Kidney (tissue), 14 donors: ENCODE data around the gene RGS6. TPM values are rescaled to one million over a fixed set of nuclear protein-coding genes. Genes with fewer than 3 reads are reported as not detected.

ENCODE experiments used
- DNase-seq, 5 donors: peaks; one replicate each; pipeline ENCODE4 v3.0.0-alpha.2; 2013 to 2020
- FAIRE-seq: peaks from 2 replicates; lab custom pipeline; 2012; peaks lifted over from hg19 to GRCh38; lab: Jason Lieb, UNC
- H3K27ac ChIP-seq, 2 donors: one replicate each; pipeline ENCODE4 v1.7.0; 2013; ENCODE audit warnings: low read depth in 2 of 2, low read length in 2 of 2, inconsistent platforms in 1 of 2
- H3K27me3 ChIP-seq: one replicate; pipeline ENCODE4 v1.7.1; 2013; ENCODE audit warnings: low read length, inconsistent platforms; ENCODE audit not compliant: control insufficient read depth, insufficient read depth
- H3K36me3 ChIP-seq, 3 donors: one replicate each; pipeline versions ENCODE4 v1.7.0 to v1.7.1; 2013; ENCODE audit warnings: low read length in 3 of 3, control low read depth in 1 of 3, inconsistent platforms in 1 of 3; ENCODE audit not compliant: insufficient read depth in 3 of 3, control insufficient read depth in 2 of 3
- H3K4me1 ChIP-seq, 3 donors: one replicate each; pipeline versions ENCODE4 v1.7.0 to v1.7.1; 2013; ENCODE audit warnings: low read length in 3 of 3, inconsistent platforms in 1 of 3, low read depth in 1 of 3; ENCODE audit not compliant: control insufficient read depth in 2 of 3, insufficient read depth in 2 of 3
- H3K4me3 ChIP-seq, 3 donors: one replicate each; pipeline versions ENCODE4 v1.7.0 to v1.8.1; 2013; ENCODE audit warnings: low read length in 3 of 3, control low read depth in 1 of 3, inconsistent platforms in 1 of 3
- H3K9ac ChIP-seq, 3 donors: one replicate each; pipeline versions ENCODE4 v1.7.0 to v1.7.1; 2013; ENCODE audit warnings: low read length in 3 of 3, control low read depth in 1 of 3, inconsistent platforms in 1 of 3
- H3K9me3 ChIP-seq, 3 donors: one replicate each; pipeline versions ENCODE4 v1.7.0 to v1.7.1; 2013; ENCODE audit warnings: low read length in 3 of 3, control low read depth in 1 of 3, inconsistent platforms in 1 of 3; ENCODE audit not compliant: control insufficient read depth in 2 of 3, insufficient read depth in 1 of 3
- CTCF ChIP-seq: IDR thresholded peaks from 3 replicates; pipeline ENCODE4 v1.5.1; 2012; ENCODE audit warnings: mild to moderate bottlenecking, moderate library complexity, borderline replicate concordance; ENCODE audit not compliant: insufficient read depth; ENCODE audit errors: extremely low read depth
- intact Hi-C: fragments of 100-400 bp; cut with DNase I; formaldehyde crosslinking; loops from one replicate; pipeline ENCODE4 v1.11.1; 2022
- polyA plus RNA-seq: library from polyadenylated mRNA; stranded (reverse); fragments of 350-450 nt; fragmentation: Illumina TruSeq; extraction: RNeasy Lipid Tissue Mini Kit (QIAGEN cat#74804); gene quantifications from one replicate; pipeline ENCODE4 v1.2.3, GENCODE V29; 2014; ENCODE audit warnings: low read depth, low replicate concordance; ENCODE audit not compliant: insufficient read depth
- total RNA-seq: library from RNA; stranded (reverse); fragmentation: NEBNext Ultra II Directional; extraction: Animal tissue kit (Norgen Biotek cat#: 25700); gene quantifications from one replicate; pipeline ENCODE4 v1.2.1, GENCODE V29; 2021
- donor health status: control.
- donor health status: control.
- donor health status: control.
- donor health status: control.
- donor health status: control.
- donor health status: DM: yes; HTN: yes; CAD: no.
- donor health status: Normal renal cell carcinoma (clear cell type).

Gene RGS6
- total and polyA plus RNA-seq, 2 donors from 2014 or later: 1.1 to 1.4 TPM

- DNase-seq (no peak), FAIRE-seq (no peak)
- TF ChIP-seq CTCF: no peak
- H3K4me3 ChIP-seq: no peak overlapping the region
- H3K27ac ChIP-seq: no peak overlapping the region
- H3K4me1 ChIP-seq: no peaks in the 10 kb centered on the region
- no peaks in the 10 kb centered on the region for H3K36me3 ChIP-seq
- H3K9me3 ChIP-seq: no peaks in the 10 kb centered on the region
- H3K9ac ChIP-seq: no peak overlapping the region
- no peaks in the 10 kb centered on the region for H3K27me3 ChIP-seq
- intact Hi-C loops: no loop called here
These were observed 620.9 kb downstream of the RGS6 start for GRCh38 chr14:72553161-72553560.

DNA sequence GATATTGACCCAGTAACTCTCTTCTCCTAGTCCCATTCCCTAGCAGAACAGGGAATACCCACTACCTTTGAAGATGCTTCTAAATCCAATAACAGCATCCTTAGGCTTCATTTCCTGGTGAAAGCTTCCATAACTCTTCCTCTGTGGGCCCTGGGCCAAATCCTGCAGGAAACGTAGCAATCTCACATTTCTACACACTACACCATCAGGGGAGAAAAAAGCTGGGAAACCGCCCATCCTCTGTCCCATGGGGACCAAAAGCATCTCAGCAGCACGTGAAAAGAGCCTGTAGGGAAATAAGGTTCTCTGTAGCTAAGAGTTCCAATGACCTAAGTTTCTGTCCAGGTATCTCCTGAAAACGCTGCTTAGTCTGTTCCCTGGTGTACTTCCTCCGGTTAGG lies 621.4 kb downstream of the RGS6 start:
- Histone ChIP-seq H3K27ac (no peak overlapping the region), H3K9me3 (no peaks in the 10 kb centered on the region), H3K27me3 (no peaks in the 10 kb centered on the region), H3K9ac (no peak overlapping the region), H3K4me3 (no peak overlapping the region), H3K36me3 (no peaks in the 10 kb centered on the region), H3K4me1 (no peaks in the 10 kb centered on the region)
- TF ChIP-seq CTCF: no peak
- FAIRE-seq: no peak
- no peak for DNase-seq
- intact Hi-C loops: no loop called here

DNA sequence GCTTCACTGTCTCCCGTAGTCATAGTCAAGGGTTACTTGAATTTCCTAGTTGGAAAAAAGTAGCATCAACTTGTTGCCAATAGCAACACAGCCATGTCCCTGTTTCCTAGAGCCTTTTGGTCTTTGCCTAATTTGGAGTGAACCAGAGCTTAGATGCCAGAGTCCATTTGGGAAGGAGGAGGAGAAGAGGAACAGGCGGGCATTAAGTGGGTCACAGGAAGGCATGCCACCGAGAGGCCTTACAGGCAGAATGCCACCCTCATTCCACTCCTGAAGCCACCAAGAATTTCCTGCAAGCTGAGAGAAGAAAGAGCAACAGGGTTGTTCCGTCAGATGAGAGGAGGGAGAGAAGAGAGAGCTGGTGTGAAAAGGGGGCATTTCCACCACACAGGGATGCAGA lies 622.2 kb downstream of the RGS6 start:
- Histone ChIP-seq H3K27me3 (no peaks in the 10 kb centered on the region), H3K36me3 (no peaks in the 10 kb centered on the region), H3K4me3 (no peak overlapping the region), H3K4me1 (no peaks in the 10 kb centered on the region), H3K27ac (no peak overlapping the region), H3K9me3 (no peaks in the 10 kb centered on the region), H3K9ac (no peak overlapping the region)
- intact Hi-C loops: no loop called here
- FAIRE-seq: no peak
- TF ChIP-seq CTCF: no peak
- DNase-seq: peak in 2 of 5 donors; percentile 19 to 29

GRCh38 chr14:72554994-72555608 lies 622.9 kb downstream of the RGS6 start:
- Histone ChIP-seq H3K9ac (no peak overlapping the region), H3K36me3 (no peaks in the 10 kb centered on the region), H3K4me3 (no peak overlapping the region), H3K9me3 (no peaks in the 10 kb centered on the region), H3K27ac (no peak overlapping the region), H3K27me3 (no peaks in the 10 kb centered on the region), H3K4me1 (no peaks in the 10 kb centered on the region)
- no peak for DNase-seq
- no peak for TF ChIP-seq CTCF
- intact Hi-C loops: no loop called here
- FAIRE-seq: no peak
